ENCODE results near the gene LYZL1.
"Not testable (repeated sequence)": the region's sequence is repeated elsewhere in the genome, so short reads cannot be mapped to it uniquely, and the experiment has no call there.

The LYZL1 gene

GRCh38 chr10:29288906-29289305 lies at the start of gene LYZL1:
LYZL1 (plus strand) TSS chr10:29289070; CDS start chr10:29291868, 2,798 bp downstream.
- DNase-seq (ENCODE audit: low read depth) = not testable (repeated sequence)

DNA sequence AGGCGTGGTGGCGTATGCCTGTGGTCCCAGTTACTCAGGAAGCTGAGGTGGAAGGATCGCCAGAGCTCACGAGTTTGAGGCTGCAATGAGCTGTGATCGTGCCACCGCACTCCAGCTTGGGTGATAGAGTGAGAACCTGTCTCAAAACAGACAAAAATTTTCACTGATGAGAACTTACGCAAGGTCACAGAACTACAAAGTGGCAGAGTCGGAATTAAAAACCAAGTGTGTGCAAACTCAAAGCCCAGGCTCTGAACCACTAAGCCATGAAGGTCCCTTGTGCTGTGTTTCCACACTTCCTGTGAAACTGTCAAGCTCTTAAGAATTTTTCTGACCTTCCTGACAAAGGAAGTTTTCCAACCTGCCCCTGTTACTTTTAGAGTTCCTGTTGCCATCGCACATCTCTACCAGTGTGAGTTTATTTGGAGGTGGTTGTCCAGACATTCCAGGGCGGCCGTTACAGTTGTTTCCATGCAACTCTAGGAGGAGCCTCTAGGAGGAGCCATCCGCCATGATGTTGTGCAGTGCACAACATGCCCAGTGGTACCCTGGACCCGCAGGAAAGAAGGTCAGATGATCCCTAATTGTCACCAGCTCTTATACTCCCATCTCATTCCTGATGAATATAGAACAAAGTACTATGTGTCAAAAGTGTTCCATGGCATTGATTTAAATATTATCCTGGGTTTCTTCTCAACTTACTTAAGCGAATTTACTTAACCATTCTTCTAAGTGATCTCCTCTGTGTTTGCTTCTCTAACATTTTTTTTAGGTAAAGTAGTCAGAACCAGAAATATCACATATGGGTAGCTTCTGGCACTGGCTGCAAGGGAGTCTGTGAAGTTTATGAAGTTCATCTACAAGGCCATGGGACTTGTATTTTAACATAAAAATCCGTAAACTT lies 49.0 kb upstream of the LYZL1 start:
- no peak for DNase-seq (ENCODE audit: low read depth)

DNA sequence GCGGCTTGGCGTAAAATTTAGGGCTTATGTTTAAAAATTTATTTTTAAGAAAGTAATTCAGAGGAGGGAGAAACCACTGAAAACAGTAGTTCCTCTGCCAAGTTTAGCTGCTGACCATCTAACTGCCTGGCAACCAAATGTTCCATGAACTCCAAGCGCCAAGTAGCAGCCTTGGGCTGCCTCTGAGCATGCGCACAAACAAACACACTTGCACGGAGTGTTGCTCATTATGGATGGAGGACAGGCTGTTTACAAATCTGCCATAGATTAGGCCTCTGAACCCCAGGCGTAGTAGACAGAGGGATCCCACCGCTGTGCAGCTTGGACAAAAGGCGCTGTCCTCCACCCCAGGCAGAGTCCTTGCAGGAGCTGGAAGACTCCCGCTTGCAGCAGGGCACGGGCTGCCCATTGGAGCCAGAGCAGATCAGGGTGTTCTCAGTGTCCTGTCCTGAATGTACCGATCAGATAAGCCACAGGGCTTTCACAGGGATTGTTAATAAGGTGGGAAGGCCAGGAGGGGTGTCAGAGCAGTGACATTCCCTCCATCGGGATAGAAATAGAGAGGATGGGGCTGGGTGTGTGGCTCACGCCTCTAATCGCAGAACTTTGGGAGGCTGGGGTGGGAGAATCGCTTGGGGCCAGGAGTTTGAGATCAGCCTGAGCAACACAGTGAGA lies 47.7 kb upstream of the LYZL1 start:
- DNase-seq (ENCODE audit: low read depth) = no peak

DNA sequence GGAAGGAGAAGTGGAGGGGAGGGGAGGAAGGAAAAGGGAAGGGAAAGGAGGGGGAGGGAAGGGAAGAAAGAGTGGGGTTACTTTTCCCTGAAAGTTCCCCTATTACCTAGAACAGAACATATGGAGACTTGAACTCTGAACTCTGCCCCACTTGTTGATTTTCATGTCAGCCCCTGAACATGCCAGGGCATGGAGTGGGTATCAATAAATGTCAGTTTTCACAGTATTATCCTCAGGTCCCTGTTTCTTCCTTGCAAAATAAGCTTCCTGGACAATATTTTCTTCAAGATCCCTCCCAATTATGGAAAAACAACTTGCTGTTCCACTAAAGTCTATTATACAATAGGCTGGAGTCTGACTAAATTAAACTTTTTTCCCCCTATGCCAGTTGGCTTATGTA lies 46.9 kb upstream of the LYZL1 start:
- DNase-seq (ENCODE audit: low read depth) = no peak

DNA sequence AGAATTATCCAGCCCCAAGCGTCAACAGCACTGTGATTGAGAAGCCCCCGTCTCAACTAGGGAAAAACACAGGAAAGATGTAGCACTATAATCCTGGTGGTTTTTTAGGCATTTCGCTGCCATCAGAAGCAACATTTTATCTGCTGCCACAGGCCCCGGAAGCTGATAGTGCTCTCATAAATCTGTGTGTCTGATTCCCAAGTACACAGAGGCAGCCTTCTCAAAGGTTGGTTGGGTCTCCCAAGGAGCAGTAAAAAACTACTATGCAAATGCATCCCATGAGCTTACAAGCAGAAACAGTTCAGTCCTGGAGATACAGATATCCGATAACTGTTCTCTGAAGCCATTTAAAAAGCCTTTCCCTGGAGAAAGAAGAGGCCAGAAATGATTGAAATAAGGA lies 45.8 kb upstream of the LYZL1 start:
- no peak for DNase-seq (ENCODE audit: low read depth)

- no peak for DNase-seq (ENCODE audit: low read depth)
Observed at GRCh38 chr10:29243750-29244149, 45.1 kb upstream of the LYZL1 start.

- no peak for DNase-seq (ENCODE audit: low read depth)
Observed at GRCh38 chr10:29244978-29245377, 43.9 kb upstream of the LYZL1 start.

DNA sequence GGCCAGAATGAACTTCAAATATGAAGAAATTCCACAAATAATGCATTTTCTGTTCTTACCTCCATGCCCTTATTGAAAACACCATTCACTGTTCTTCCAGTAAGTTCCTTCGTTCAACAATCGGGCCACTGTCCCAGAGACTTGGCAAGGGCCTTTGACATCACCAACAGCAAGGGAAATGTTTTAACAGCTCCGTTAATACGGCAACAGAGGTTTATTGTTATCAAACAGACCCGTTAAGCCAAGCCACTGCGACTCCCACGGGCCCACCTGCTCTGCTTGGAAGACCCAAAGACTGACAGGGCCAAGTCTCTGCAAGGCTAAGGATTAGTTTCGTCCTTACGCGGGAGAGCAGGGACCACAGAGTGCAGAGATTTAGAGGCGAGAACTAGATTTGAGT lies 43.4 kb upstream of the LYZL1 start:
- no peak for DNase-seq (ENCODE audit: low read depth)

- no peak for DNase-seq (ENCODE audit: low read depth)
Observed at GRCh38 chr10:29246449-29246848, 42.4 kb upstream of the LYZL1 start.

- no peak for DNase-seq (ENCODE audit: low read depth)
Observed at GRCh38 chr10:29248158-29248557, 40.7 kb upstream of the LYZL1 start.

GRCh38 chr10:29249018-29249417 lies 39.9 kb upstream of the LYZL1 start:
- DNase-seq (ENCODE audit: low read depth) = no peak

DNA sequence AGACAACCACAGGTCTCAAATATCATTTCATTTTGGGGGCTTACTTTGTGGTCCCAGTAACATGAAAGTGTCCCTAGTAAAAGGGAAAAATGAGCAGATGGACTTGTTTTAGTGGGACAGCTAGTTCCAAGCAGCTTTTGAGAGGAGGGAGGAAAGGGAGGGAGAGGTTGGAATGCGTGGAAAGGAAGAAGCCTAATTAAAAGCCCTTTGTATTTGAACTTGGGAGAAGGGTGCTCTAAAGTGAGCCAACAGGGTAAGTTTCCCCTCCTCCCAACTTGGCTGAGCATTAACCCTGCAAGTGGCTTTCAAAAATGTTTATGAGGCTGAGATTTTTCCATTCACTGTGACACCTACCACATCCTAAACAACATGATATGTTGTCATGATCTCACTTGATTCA lies 38.8 kb upstream of the LYZL1 start:
- DNase-seq (ENCODE audit: low read depth) = no peak

DNA sequence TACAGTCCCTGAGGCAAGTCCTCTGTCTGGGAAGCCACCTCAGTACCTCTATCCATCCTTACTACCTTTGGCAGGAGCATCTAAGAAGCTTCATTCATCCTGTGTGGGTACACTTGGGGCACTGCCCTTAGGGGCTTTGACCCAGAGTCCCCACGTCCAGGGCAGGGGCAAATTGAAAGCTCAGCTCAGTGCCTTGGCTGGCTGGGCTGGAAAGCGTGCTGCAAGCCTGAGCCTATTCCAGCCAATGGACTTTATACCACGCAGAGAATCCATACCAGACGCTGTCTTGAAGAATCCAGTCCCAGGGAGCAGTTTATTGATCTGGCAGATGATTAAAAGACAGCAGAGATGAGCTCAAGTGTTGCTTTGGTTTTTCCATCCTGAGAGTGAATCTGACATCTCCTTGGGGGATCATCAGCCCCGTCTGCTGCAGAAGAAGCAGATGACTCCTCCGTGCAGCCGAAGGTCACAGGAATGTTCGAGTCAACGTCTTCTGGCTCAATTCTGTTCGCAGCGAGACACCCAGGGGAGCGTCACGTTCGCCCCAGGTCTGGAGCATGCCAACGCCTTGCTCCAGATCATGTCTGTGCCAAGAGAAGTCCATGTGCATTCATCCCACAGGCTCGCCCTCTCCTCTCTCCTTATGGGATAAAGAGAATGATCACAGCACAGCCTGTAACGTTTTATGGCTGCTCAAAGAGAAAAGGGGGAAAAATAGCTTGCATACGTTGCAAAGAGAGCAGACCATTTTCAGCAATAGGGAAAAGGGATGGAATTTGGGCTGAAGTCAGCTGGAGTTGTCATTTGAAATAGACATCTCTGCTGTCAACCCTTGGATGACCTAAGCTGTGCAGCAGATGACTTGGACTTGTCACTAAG lies 35.8 kb upstream of the LYZL1 start:
- no peak for DNase-seq (ENCODE audit: low read depth)

GRCh38 chr10:29253690-29254029 lies 35.2 kb upstream of the LYZL1 start:
- DNase-seq (ENCODE audit: low read depth) = no peak

- no peak for DNase-seq (ENCODE audit: low read depth)
Observed at GRCh38 chr10:29254123-29255046, 34.5 kb upstream of the LYZL1 start.

GRCh38 chr10:29255104-29255503 lies 33.8 kb upstream of the LYZL1 start:
- DNase-seq (ENCODE audit: low read depth) = no peak

GRCh38 chr10:29256019-29256418 lies 32.9 kb upstream of the LYZL1 start:
- no peak for DNase-seq (ENCODE audit: low read depth)

- no peak for DNase-seq (ENCODE audit: low read depth)
Observed at GRCh38 chr10:29256586-29256985, 32.3 kb upstream of the LYZL1 start.

GRCh38 chr10:29257106-29257783 lies 31.6 kb upstream of the LYZL1 start:
- no peak for DNase-seq (ENCODE audit: low read depth)

DNA sequence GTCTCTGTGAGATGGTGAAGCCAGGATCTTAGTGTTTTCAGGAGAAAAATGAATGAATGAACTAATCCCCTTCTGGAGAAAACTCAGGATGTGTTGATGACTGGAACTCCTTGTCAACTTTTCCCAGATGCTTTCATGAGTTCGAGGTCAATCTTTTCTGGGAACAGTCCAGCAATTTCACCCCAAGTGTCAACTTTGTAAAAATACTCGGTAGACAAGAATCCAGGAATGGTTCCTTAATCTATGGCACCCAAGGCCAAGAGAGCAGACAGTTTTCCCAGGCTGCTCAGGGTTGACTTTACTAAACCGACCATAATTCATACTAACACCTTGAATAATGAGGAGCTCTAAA lies 31.1 kb upstream of the LYZL1 start:
- no peak for DNase-seq (ENCODE audit: low read depth)

DNA sequence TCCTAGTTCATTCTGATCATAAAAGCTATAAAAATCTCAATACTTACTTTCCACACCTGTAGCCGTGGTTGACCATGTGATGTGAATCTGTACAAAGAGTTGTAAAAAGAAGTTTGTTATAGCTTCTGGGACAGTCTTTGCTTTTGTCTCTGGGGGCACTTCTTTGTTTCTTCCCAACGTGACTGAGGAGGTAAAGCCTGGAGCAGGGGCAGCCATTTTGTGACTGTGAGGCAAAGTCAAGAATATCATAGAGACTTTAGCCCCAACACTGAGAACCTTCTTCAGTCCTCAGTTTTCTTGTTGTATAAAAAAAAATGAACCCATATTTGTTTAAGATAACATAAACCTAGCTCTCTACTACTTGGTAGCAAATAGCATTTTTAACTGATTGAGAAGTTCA lies 29.4 kb upstream of the LYZL1 start:
- DNase-seq (ENCODE audit: low read depth) = no peak

Data from stimulated activated CD8-positive, alpha-beta memory T cell treated with anti-CD3 and anti-CD28 coated beads, Interleukin-7, amount 100 ng/mL, for 24 hours (primary cell).